Right lung (tissue), 10 donors: Measurements from ENCODE around the gene SEMA3D. TPM values are rescaled to one million over a fixed set of nuclear protein-coding genes. Genes with fewer than 3 reads are reported as not detected.
A peak's percentile ranks its signal among the peaks of the same experiment; 100 is the strongest.

Experiments used
- DNase-seq, 2 donors: peaks; one replicate each; pipeline ENCODE4 v3.0.0-alpha.2; 2013
- long read RNA-seq, 8 donors: transcript quantifications; one replicate each; lab custom pipeline, GENCODE V29; 2026
- polyA plus RNA-seq, 5 donors: library from polyadenylated mRNA; unstranded; fragments of 120-200 nt; gene quantifications; one replicate each; pipeline versions ENCODE4 v1.2.1 to v1.2.3, GENCODE V29; 2013; ENCODE audit warnings: inconsistent platforms in 1 of 5, low replicate concordance in 1 of 5; ENCODE audit not compliant: insufficient read length in 5 of 5, insufficient read depth in 1 of 5

SEMA3D gene
- polyA plus RNA-seq, result 10 to 100 TPM; 23.6 to 64.9 (median 54.4) TPM
- long read RNA-seq, donor 1, result 0 reads
- long read RNA-seq, donor 2, result 0 reads
- long read RNA-seq, donor 3, result 0 reads
- long read RNA-seq, donor 4, result 0 reads
- long read RNA-seq, donor 5, result 0 reads
- long read RNA-seq, donor 6, result 0 reads
- long read RNA-seq, donor 7, result 0 reads
- long read RNA-seq, donor 8, result 0 reads

GRCh38 chr7:85186521-85187241 lies at the start of gene SEMA3D:
SEMA3D (minus strand) TSS chr7:85187056; CDS start chr7:85121891, 65,165 bp downstream.
- DNase-seq, result peak; percentile 90 to 91

- no peak for DNase-seq
Measured at GRCh38 chr7:85234730-85235129, 47.9 kb upstream of the SEMA3D start.

- DNase-seq, result no peak
Measured at GRCh38 chr7:85232068-85232467, 45.2 kb upstream of the SEMA3D start.

GRCh38 chr7:85230623-85231022 lies 43.8 kb upstream of the SEMA3D start:
- no peak for DNase-seq

- no peak for DNase-seq
Measured at GRCh38 chr7:85229544-85229943, 42.7 kb upstream of the SEMA3D start.

GRCh38 chr7:85226361-85227085 lies 39.7 kb upstream of the SEMA3D start:
- DNase-seq, result no peak

GRCh38 chr7:85224171-85224570 lies 37.3 kb upstream of the SEMA3D start:
- DNase-seq, result no peak

GRCh38 chr7:85222522-85222921 lies 35.7 kb upstream of the SEMA3D start:
- DNase-seq, result no peak

GRCh38 chr7:85221796-85222195 lies 34.9 kb upstream of the SEMA3D start:
- no peak for DNase-seq

- no peak for DNase-seq
Measured at GRCh38 chr7:85220651-85221050, 33.8 kb upstream of the SEMA3D start.

- DNase-seq, result no peak
Measured at GRCh38 chr7:85220023-85220422, 33.2 kb upstream of the SEMA3D start.

GRCh38 chr7:85217085-85217484 lies 30.2 kb upstream of the SEMA3D start:
- no peak for DNase-seq

- no peak for DNase-seq
Measured at GRCh38 chr7:85215098-85215497, 28.2 kb upstream of the SEMA3D start.

- no peak for DNase-seq
Measured at GRCh38 chr7:85213500-85213899, 26.6 kb upstream of the SEMA3D start.

- DNase-seq, result no peak
Measured at GRCh38 chr7:85205754-85206153, 18.9 kb upstream of the SEMA3D start.

- DNase-seq, result no peak
Measured at GRCh38 chr7:85204496-85204895, 17.6 kb upstream of the SEMA3D start.

GRCh38 chr7:85204061-85204460 lies 17.2 kb upstream of the SEMA3D start:
- no peak for DNase-seq

GRCh38 chr7:85201209-85201608 lies 14.4 kb upstream of the SEMA3D start:
- no peak for DNase-seq

GRCh38 chr7:85196696-85197095 lies 9.8 kb upstream of the SEMA3D start:
- DNase-seq, result no peak

GRCh38 chr7:85191383-85191782 lies 4.5 kb upstream of the SEMA3D start:
- no peak for DNase-seq

GRCh38 chr7:85186083-85186520 lies 754 bp downstream of the SEMA3D start:
- peak; percentile 61 to 67 for DNase-seq

GRCh38 chr7:85185424-85186082 lies 1.3 kb downstream of the SEMA3D start:
- peak; percentile 78 to 84 for DNase-seq
